ENCODE data around the gene HTD2. TPM values are rescaled to one million over a fixed set of nuclear protein-coding genes. Genes with fewer than 3 reads are reported as not detected.

HTD2 gene
- total RNA-seq, 4 donors from 2014 or later, result 4.5 to 10.1 (median 5.2) TPM

DNA sequence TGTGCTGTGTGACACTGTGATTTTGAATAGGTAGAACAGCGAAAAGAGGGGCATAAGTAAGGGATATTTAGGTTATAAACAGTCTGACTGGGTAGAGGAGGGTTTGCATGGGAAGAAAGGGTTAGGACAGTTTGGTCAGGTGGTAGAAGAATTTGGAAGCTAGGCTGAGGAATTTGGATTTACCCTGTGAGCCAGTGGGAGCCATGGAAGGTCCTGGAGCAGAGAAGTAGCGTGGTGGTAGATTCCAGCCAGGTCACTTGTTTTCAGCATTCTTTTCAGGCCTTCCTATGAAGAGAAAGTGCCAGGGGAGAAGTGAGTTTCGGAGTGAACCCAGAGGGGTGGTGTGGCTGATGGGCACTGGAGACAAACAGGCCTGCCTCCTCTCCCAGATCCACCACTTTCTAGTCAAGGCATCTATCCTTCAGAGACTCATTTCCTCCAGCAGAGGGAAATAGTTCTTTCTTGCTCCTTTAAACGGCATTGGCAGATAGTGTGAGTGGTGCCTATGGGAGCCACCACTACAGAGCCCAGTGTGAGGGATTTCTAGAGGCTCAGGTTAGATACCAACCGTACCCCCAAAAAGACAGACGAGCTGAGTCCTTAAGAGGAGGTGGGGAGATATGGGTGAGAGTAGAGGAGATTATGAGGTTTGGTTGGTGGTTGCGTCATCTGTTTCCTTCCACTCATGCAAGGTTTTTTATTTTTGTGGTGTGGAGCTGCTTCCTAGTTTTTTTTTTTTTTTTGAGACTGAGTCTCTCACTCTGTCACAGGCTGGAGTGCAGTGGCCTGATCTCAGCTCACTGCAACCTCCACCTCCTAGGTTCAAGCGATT is 47.6 kb downstream of the HTD2 start:
- TF ChIP-seq POLR2A (IDR thresholded peaks at IDR 0.05), result no peak
- TF ChIP-seq, protein P1, sequence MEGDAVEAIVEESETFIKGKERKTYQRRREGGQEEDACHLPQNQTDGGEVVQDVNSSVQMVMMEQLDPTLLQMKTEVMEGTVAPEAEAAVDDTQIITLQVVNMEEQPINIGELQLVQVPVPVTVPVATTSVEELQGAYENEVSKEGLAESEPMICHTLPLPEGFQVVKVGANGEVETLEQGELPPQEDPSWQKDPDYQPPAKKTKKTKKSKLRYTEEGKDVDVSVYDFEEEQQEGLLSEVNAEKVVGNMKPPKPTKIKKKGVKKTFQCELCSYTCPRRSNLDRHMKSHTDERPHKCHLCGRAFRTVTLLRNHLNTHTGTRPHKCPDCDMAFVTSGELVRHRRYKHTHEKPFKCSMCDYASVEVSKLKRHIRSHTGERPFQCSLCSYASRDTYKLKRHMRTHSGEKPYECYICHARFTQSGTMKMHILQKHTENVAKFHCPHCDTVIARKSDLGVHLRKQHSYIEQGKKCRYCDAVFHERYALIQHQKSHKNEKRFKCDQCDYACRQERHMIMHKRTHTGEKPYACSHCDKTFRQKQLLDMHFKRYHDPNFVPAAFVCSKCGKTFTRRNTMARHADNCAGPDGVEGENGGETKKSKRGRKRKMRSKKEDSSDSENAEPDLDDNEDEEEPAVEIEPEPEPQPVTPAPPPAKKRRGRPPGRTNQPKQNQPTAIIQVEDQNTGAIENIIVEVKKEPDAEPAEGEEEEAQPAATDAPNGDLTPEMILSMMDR (IDR thresholded peaks at IDR 0.05), result no peak
- no peak overlapping the region for H3K4me3 ChIP-seq
- H3K9me3 ChIP-seq, result no peaks in the 10 kb centered on the region
- WGBS, 2 donors, result 74 to 76% methylated on average over 7 of the region's 8 CpGs
- H3K27me3 ChIP-seq, result no peaks in the 10 kb centered on the region
- H3K36me3 ChIP-seq, result no peaks in the 10 kb centered on the region
- intact Hi-C loops (cut with DNase I), result no loop called here
- H3K27ac ChIP-seq, result peak overlapping the region in 1 of 4 donors; percentile 17
- peaks cover 13 to 66% (median 24%) of the 10 kb centered on the region in 3 donors for H3K4me1 ChIP-seq
- no peak for DNase-seq

DNA sequence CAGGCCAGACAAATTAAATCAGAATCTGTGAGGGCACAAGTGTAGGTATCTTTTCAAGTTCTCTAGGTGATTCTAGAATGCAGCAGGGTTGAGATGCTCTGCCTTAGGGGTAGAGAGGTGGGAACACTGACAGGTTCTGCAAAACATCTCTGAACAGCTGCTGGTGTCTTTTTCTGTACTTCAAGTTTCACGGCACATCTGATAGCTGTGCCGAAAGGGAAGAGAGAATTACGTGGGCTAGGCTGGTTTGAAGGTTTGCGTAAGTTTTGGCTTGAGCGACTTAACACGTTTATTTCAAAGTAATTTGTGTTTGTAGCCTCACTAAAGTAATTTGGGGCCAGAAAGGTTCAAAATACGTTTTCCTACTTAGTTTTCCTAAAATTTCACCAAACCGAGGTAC is 48.9 kb downstream of the HTD2 start:
- TF ChIP-seq, protein P1 (IDR thresholded peaks at IDR 0.05), result no peak
- TF ChIP-seq POLR2A (IDR thresholded peaks at IDR 0.05), result no peak
- no peak overlapping the region for H3K4me3 ChIP-seq
- no peaks in the 10 kb centered on the region for H3K27me3 ChIP-seq
- H3K9me3 ChIP-seq, result no peaks in the 10 kb centered on the region
- no peaks in the 10 kb centered on the region for H3K36me3 ChIP-seq
- H3K27ac ChIP-seq, result no peak overlapping the region
- DNase-seq, result no peak
- peaks cover 12 to 56% (median 18%) of the 10 kb centered on the region in 3 donors for H3K4me1 ChIP-seq
- intact Hi-C loops (cut with DNase I), result no loop called here
- WGBS, 2 donors, result 84 to 88% methylated on average over 8 of the region's 8 CpGs

DNA sequence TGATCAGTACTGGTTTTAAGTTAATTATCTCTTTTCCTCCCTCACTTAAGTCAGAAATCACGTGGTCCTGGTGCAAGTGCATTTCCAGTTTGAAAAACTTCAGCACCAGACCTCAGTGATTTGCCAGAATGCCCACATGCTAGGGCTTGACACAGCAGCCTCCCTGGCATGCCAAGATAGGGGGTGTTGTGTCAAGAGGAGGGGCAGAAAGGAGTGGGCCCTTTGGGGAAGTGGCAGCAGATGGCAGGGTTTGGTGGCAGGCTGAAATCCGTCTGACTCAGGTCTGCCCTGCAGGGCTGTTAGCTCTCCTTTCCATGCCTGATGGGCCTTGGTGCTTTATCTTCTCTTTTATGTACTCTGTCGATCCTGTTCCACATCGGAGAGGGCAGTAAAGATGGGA is 49.7 kb downstream of the HTD2 start:
- no peak overlapping the region for H3K4me3 ChIP-seq
- H3K27me3 ChIP-seq, result no peaks in the 10 kb centered on the region
- TF ChIP-seq POLR2A (IDR thresholded peaks at IDR 0.05), result no peak
- TF ChIP-seq, protein P1 (IDR thresholded peaks at IDR 0.05), result no peak
- H3K4me1 ChIP-seq, result peaks cover 5 to 48% (median 11%) of the 10 kb centered on the region in 3 donors
- DNase-seq, result no peak
- H3K9me3 ChIP-seq, result no peaks in the 10 kb centered on the region
- no peaks in the 10 kb centered on the region for H3K36me3 ChIP-seq
- WGBS, 2 donors, result 14 to 30% methylated on average over 3 to 4 of the region's 4 CpGs
- H3K27ac ChIP-seq, result no peak overlapping the region
- intact Hi-C loops (cut with DNase I), result no loop called here

DNA sequence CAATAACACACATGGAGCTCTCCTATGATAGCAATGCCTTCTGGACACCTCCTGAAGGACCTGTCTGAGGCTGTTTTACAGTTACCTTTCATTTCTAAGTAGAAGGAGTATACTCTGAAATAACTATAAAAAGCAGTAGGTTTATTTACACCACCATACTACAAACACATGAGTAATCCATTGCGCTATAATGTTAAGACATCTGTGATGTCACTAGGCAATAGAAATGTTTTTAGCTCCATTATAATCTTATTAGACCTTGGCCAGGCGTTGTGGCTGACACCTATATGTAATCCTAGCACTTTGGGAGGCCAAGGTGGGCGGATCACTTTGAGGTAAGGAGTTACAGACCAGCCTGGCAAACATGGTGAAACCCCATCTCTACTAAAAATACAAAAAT is 51.1 kb downstream of the HTD2 start:
- no peaks in the 10 kb centered on the region for H3K36me3 ChIP-seq
- no peak overlapping the region for H3K27ac ChIP-seq
- H3K9me3 ChIP-seq, result no peaks in the 10 kb centered on the region
- peaks cover 5 to 42% (median 11%) of the 10 kb centered on the region in 3 donors for H3K4me1 ChIP-seq
- no peak overlapping the region for H3K4me3 ChIP-seq
- TF ChIP-seq, protein P1 (IDR thresholded peaks at IDR 0.05), result no peak
- TF ChIP-seq POLR2A (IDR thresholded peaks at IDR 0.05), result no peak
- 77 to 95% methylated on average over 3 of the region's 3 CpGs for WGBS, 2 donors
- intact Hi-C loops (cut with DNase I), result no loop called here
- H3K27me3 ChIP-seq, result no peaks in the 10 kb centered on the region
- no peak for DNase-seq

DNA sequence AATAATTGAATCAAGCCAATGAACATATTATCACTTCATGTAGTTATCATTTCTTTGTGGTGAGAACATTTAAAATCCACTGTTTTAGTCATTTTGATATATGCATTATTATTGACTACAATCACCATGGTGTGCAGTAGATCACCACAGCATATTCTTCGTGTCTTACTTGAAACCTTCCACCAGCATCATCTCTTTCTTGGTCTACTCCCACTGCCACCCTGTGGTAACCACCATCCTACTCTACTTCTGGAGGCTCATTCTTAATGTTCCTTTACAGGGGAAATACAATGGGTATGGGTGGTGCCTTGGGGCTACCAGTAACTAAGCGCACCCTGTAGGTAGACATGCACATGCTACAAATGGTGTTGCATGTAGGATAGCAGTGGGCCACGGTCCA is 51.8 kb downstream of the HTD2 start:
- no peak for DNase-seq
- whole genome bisulfite sequencing, 2 donors, result 84 to 85% methylated on average over 3 of the region's 3 CpGs
- TF ChIP-seq, protein P1 (IDR thresholded peaks at IDR 0.05), result no peak
- no peak overlapping the region for H3K27ac ChIP-seq
- no peaks in the 10 kb centered on the region for H3K9me3 ChIP-seq
- intact Hi-C loops (cut with DNase I), result no loop called here
- peaks cover 5 to 42% (median 11%) of the 10 kb centered on the region in 3 donors for H3K4me1 ChIP-seq
- H3K27me3 ChIP-seq, result no peaks in the 10 kb centered on the region
- no peaks in the 10 kb centered on the region for H3K36me3 ChIP-seq
- no peak overlapping the region for H3K4me3 ChIP-seq
